Measurements from ENCODE around the gene COA5. TPM values are rescaled to one million over a fixed set of nuclear protein-coding genes. Genes with fewer than 3 reads are reported as not detected.

Gene COA5
- total RNA-seq, 2 experiments from 2014 or later: 33.6 to 40.0 TPM

DNA sequence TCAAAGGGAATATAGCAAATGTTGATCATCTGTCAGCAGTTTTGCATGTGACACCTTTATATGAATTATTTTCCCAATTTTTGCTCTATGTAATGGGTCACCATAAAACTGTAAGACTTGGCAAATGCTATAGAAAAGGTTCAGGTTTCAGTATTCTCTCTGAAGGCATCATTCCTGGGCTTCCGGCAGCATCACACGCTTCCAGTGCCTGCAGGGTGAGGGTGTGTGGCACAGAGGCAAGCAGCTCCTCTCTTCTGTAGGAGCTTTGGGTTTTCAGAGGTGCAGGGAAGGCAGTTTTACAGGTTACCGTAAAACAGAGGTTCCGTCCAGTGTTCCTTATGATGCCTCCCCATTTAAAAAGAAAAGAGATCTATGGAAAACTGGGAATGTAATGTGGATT, 18.8 kb downstream of the COA5 start:
- POLR2A ChIA-PET: no interaction called here
- Histone ChIP-seq H3K9me2 (ENCODE audit: insufficient read depth, low read length) (no peaks in the 10 kb centered on the region), H3K27ac (ENCODE audit: low read depth, low read length, poor library complexity, severe bottlenecking) (no peak overlapping the region), H4K20me1 (ENCODE audit: insufficient read depth, low read length) (no peaks in the 10 kb centered on the region), H2AFZ (ENCODE audit: low read length) (no peak overlapping the region), H3K4me3 (ENCODE audit: low read depth, low read length, poor library complexity, severe bottlenecking) (no peak overlapping the region), H3K79me2 (ENCODE audit: insufficient read depth, low read depth, low read length) (no peaks in the 10 kb centered on the region), H3K4me2 (ENCODE audit: low read length) (no peak overlapping the region), H3K4me1 (ENCODE audit: insufficient read depth, low read length, poor library complexity, severe bottlenecking) (no peaks in the 10 kb centered on the region), H3K9me3 (ENCODE audit: low read length) (no peaks in the 10 kb centered on the region), H3K36me3 (ENCODE audit: insufficient read depth, low read length) (no peaks in the 10 kb centered on the region)
- TF ChIP-seq EZH2phosphoT487 (IDR thresholded peaks at IDR 0.05; ENCODE audit: borderline replicate concordance, low read depth, low read length): no peak
- TF ChIP-seq, protein P1, sequence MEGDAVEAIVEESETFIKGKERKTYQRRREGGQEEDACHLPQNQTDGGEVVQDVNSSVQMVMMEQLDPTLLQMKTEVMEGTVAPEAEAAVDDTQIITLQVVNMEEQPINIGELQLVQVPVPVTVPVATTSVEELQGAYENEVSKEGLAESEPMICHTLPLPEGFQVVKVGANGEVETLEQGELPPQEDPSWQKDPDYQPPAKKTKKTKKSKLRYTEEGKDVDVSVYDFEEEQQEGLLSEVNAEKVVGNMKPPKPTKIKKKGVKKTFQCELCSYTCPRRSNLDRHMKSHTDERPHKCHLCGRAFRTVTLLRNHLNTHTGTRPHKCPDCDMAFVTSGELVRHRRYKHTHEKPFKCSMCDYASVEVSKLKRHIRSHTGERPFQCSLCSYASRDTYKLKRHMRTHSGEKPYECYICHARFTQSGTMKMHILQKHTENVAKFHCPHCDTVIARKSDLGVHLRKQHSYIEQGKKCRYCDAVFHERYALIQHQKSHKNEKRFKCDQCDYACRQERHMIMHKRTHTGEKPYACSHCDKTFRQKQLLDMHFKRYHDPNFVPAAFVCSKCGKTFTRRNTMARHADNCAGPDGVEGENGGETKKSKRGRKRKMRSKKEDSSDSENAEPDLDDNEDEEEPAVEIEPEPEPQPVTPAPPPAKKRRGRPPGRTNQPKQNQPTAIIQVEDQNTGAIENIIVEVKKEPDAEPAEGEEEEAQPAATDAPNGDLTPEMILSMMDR (conservative IDR thresholded peaks at IDR 0.05; ENCODE audit: low read length): no peak
- CTCF ChIA-PET (ENCODE audit: unreplicated experiment): no interaction called here
- intact Hi-C loops (cut with micrococcal nuclease; ENCODE audit: unreplicated experiment): no loop called here
- DNase-seq (ENCODE audit: low spot score): no peak
- BruUV-seq (replicated peaks): no TSS peak

DNA sequence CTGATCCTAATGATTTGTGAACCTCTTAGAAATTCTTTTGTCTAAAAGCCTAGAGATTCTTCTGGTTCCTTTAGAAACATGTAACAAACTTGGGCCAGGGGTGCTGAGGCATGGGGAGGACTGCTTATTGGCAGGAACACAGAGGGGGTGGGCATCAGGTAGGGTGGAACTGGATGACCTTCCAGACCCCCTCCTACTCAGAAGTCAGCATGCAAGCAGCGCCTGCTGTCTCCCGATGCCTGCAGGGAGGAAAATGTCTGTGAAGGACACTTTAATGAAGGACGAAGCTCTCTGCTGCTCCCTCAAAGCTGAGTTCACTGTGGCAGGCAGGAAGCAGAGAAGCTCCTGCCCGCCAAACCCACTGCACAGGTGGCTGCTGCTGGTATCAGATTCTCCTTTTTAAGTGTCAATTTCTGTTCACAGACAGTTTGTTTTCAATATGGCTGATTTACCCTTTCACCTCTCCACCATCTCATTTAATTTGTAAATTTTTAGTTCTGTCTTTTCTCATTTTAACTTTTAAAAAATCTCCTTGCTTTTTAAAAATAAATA, 19.4 kb downstream of the COA5 start:
- H3K4me1 ChIP-seq (ENCODE audit: insufficient read depth, low read length, poor library complexity, severe bottlenecking): no peaks in the 10 kb centered on the region
- H2AFZ ChIP-seq (ENCODE audit: low read length): no peak overlapping the region
- no peaks in the 10 kb centered on the region for H3K9me2 ChIP-seq (ENCODE audit: insufficient read depth, low read length)
- CTCF ChIA-PET (ENCODE audit: unreplicated experiment): no interaction called here
- H3K9me3 ChIP-seq (ENCODE audit: low read length): no peaks in the 10 kb centered on the region
- DNase-seq (ENCODE audit: low spot score): no peak
- no peaks in the 10 kb centered on the region for H3K36me3 ChIP-seq (ENCODE audit: insufficient read depth, low read length)
- TF ChIP-seq, protein P1 (conservative IDR thresholded peaks at IDR 0.05; ENCODE audit: low read length): no peak
- no peak for TF ChIP-seq EZH2phosphoT487 (IDR thresholded peaks at IDR 0.05; ENCODE audit: borderline replicate concordance, low read depth, low read length)
- H3K79me2 ChIP-seq (ENCODE audit: insufficient read depth, low read depth, low read length): no peaks in the 10 kb centered on the region
- no peak overlapping the region for H3K27ac ChIP-seq (ENCODE audit: low read depth, low read length, poor library complexity, severe bottlenecking)
- H3K4me3 ChIP-seq (ENCODE audit: low read depth, low read length, poor library complexity, severe bottlenecking): no peak overlapping the region
- H4K20me1 ChIP-seq (ENCODE audit: insufficient read depth, low read length): no peaks in the 10 kb centered on the region
- intact Hi-C loops (cut with micrococcal nuclease; ENCODE audit: unreplicated experiment): no loop called here
- POLR2A ChIA-PET: no interaction called here
- BruUV-seq (replicated peaks): no TSS peak
- no peak overlapping the region for H3K4me2 ChIP-seq (ENCODE audit: low read length)

DNA sequence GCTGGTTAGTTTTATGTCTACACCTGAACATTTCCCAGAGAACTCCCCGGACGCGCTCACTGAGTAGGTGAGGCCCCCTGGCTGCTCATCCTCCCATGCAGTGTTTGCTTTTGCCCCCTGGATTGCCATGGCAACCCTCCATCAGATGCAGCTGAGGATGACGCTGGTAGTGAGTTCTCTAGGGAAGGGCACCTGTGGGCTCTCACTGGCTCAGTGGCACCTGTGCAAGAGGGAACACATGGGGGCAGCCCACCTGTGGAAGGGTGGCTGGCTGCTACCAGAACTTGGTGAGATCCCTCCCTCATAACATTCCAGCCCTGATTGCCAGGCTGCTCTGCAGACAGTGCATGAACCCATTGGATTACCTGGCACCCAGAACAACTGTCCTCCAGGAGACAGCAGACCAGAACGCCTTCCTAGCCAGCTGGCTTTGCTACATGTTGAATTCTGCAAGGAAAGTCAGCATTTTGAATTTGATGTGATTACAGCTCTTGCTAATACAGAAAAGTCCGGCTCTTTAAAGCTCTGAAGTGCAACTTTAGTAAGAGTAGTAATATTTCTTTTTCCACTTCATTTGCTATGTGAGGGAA, 21.7 kb downstream of the COA5 start:
- H2AFZ ChIP-seq (ENCODE audit: low read length): no peak overlapping the region
- no peak overlapping the region for H3K27ac ChIP-seq (ENCODE audit: low read depth, low read length, poor library complexity, severe bottlenecking)
- no peaks in the 10 kb centered on the region for H3K4me1 ChIP-seq (ENCODE audit: insufficient read depth, low read length, poor library complexity, severe bottlenecking)
- no TSS peak for BruUV-seq (replicated peaks)
- intact Hi-C loops (cut with micrococcal nuclease; ENCODE audit: unreplicated experiment): no loop called here
- H3K4me2 ChIP-seq (ENCODE audit: low read length): no peak overlapping the region
- DNase-seq (ENCODE audit: low spot score): no peak
- no peak for TF ChIP-seq EZH2phosphoT487 (IDR thresholded peaks at IDR 0.05; ENCODE audit: borderline replicate concordance, low read depth, low read length)
- TF ChIP-seq, protein P1 (conservative IDR thresholded peaks at IDR 0.05; ENCODE audit: low read length): no peak
- no peaks in the 10 kb centered on the region for H4K20me1 ChIP-seq (ENCODE audit: insufficient read depth, low read length)
- no peaks in the 10 kb centered on the region for H3K9me3 ChIP-seq (ENCODE audit: low read length)
- H3K79me2 ChIP-seq (ENCODE audit: insufficient read depth, low read depth, low read length): no peaks in the 10 kb centered on the region
- H3K9me2 ChIP-seq (ENCODE audit: insufficient read depth, low read length): no peaks in the 10 kb centered on the region
- CTCF ChIA-PET (ENCODE audit: unreplicated experiment): no interaction called here
- POLR2A ChIA-PET: interaction anchor here (0.6 kb wide), 1 partner anchor 269 kb away, joined by 3 read pairs; no protein-coding TSS in a partner anchor
- no peak overlapping the region for H3K4me3 ChIP-seq (ENCODE audit: low read depth, low read length, poor library complexity, severe bottlenecking)
- peaks cover 5% of the 10 kb centered on the region; the same call in 1 of the 2 replicates for H3K36me3 ChIP-seq (ENCODE audit: insufficient read depth, low read length)
